GM21381 (cell line): Measurements from ENCODE around the gene PGLYRP3.
"Not testable (repeated sequence)": the region's sequence is repeated elsewhere in the genome, so short reads cannot be mapped to it uniquely, and the experiment has no call there.

Source experiments
- ATAC-seq: cut with Tn5 transposase; IDR thresholded peaks from one replicate; pipeline ENCODE4 v1.9.1; 2021; ENCODE audit warnings: mild to moderate bottlenecking, moderate library complexity; ENCODE audit not compliant: unreplicated experiment

The PGLYRP3 gene

GRCh38 chr1:153314388-153314787 lies 1.6 kb upstream of the PGLYRP3 start:
- ATAC-seq: not testable (repeated sequence)

GRCh38 chr1:153313288-153313687 lies 536 bp upstream of the PGLYRP3 start:
- ATAC-seq: no peak

DNA sequence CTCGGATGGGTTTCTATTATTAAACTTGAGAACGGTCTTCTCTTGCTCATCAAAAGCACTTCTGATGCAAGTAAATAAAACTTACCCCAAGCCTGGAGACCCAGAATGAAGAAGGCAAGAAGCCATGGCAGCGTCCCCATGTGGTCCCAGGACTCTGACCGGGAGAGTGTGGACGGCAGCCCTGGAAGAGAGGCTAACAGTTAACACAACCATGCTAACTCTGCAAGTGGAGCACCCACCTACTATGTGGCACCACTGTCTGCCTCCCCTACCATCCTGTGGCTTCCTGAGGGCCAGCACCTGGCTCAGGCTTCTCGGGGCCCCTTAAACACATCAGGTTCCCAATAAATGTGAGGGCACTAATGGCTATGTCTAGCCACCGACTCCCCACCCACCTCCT lies 2.2 kb downstream of the PGLYRP3 start:
- ATAC-seq: no peak

- no peak for ATAC-seq
Observed at GRCh38 chr1:153309441-153309840, 3.3 kb downstream of the PGLYRP3 start.

DNA sequence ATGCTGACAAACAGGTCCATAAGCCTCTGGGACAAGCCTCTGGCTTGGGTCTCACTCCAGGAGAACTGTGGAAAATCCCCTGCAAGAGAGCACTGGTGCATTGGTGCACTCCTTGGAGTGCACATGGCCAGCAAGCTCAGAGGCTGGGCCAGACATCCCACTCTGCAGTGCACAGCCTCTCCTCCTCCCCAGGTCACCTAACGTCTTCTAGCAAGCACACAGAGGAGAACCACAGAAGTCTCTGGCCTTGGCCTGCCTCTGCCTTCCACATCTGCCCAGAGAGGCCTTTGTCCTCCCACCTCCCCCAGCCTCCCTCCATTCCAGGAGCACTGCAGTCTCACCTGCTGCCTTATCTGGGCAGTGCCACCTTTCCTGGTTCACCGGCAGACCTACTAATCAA lies 4.2 kb downstream of the PGLYRP3 start:
- no peak for ATAC-seq

- ATAC-seq: no peak
Observed at GRCh38 chr1:153307221-153307600, 5.5 kb downstream of the PGLYRP3 start.

DNA sequence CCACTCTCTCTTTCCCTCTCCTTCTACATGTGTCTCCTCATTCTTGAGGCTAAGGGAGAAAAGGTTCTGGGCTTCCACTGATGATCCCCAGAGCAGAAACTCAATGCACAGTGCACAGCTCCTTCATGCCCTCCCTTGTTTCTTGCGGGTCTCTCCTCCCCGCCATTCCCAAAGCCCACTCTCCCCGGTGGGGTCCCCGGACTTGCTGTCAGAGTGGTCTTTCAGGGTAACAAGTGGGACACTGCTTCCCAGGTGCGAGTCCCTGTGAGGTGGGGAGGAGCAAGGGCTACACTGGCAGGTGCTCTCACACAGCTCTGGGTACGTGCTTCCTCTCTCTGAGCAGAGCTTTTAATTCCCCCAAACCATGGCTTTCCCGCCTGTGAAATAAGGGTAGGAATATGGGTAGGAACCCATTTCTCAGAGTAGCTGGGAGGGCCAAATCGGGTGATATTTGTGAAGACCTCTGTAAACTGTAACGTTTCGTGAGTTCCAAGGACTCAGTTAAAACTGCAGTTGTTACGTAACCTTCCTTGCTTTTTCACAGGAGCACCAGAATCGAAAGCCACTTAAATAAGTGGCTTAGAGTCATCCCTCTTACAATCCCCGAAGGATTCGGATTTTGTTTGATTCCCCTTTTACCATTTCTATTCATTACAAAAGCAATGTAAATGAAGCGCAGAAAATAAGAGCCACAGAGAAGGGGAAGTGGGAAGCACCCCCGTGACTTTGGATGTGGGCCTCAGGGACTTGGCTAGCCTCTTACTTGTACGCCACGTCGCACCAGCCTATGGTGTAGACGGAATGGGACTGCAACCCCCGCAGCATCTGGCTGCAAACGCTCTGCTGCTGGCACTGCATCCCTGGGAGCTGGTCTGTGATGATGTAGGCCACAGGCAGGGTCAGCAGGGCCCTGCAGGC lies 6.2 kb downstream of the PGLYRP3 start:
- no peak for ATAC-seq

- ATAC-seq: no peak
Observed at GRCh38 chr1:153305682-153306081, 7.1 kb downstream of the PGLYRP3 start.

GRCh38 chr1:153302308-153302707 lies 10.4 kb downstream of the PGLYRP3 start:
- ATAC-seq: no peak

GRCh38 chr1:153293851-153294250 lies 18.9 kb downstream of the PGLYRP3 start:
- ATAC-seq: no peak

- ATAC-seq: no peak
Observed at GRCh38 chr1:153293480-153293775, 19.3 kb downstream of the PGLYRP3 start.

GRCh38 chr1:153292740-153293479 lies 19.8 kb downstream of the PGLYRP3 start:
- ATAC-seq: no peak

DNA sequence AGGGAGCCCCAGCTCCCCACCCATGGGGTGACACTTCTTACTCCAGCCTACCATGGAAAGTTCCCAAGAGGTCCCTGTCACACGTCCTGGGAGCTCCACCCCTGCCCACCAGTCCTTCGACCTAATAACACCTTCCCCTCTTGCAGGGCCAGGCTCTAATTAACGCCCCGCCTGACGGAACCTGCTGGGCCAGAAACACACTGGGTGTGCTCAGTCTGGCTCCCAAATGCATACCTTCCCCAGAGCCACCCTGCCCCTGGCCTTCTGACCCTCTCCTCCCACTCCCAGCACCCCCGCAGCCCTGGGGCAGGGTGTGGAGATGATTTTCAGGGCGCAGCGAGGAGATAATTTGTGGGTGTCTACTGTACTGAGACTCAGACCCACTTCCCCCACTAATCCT lies 20.6 kb downstream of the PGLYRP3 start:
- ATAC-seq: no peak

GRCh38 chr1:153291514-153291913 lies 21.2 kb downstream of the PGLYRP3 start:
- no peak for ATAC-seq

GRCh38 chr1:153288634-153289275 lies 24.0 kb downstream of the PGLYRP3 start:
- no peak for ATAC-seq

DNA sequence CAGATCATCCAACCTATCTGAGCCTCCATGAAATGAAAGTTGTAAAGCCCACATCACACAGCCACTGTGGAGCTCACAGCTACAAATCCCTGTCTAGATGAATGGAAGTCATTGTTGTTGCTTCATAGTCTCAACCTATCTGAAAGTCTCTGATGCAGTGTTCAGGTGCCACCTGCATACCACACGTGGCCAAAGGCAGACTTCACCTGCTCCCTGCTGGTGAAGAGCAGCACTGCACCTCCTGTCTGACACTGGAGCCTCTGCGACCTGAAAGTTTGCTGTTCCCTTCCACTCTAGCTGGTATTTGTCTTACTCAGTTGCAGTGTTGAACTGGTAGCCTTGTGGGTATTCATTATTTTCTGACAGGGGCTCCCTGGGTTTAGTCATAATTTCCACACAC lies 34.9 kb downstream of the PGLYRP3 start:
- ATAC-seq: peak; percentile 69

GRCh38 chr1:153272186-153272585 lies 40.6 kb downstream of the PGLYRP3 start:
- no peak for ATAC-seq

- ATAC-seq: no peak
Observed at GRCh38 chr1:153271711-153272110, 41.0 kb downstream of the PGLYRP3 start.

- ATAC-seq: no peak
Observed at GRCh38 chr1:153265457-153265856, 47.3 kb downstream of the PGLYRP3 start.

DNA sequence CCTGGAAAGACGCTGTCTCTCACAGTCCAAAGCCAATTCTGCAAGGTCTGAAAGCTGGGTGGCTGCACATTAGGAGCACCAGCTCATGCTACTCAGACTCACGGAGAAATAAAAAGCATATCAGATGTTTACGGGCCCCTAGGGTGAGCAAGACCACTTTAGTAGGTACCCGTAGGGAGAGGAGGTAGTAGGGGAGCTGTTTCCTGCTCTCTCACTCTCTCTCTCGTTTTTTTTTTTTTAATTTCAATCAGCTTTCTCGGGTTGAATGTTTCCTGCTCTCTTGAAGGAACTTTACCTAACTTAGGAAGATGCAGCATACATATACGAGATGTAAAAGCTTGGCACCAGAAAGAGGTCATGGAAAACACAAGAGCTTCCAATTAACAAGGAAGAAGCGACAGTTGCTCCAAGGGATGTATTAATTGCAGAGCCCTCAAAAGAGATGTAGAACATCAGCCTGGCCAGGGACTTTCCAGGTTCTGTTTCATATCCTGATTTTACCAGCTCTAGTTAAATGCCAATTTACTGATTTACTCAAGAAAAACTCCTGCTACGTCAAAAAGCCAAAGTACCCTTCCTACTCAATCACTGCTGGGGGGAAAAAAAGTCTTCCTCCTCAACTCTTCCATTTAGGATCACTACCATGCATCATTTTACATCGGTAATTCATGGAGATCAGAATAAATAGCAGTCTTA lies 50.1 kb downstream of the PGLYRP3 start:
- ATAC-seq: no peak

- no peak for ATAC-seq
Observed at GRCh38 chr1:153262070-153262366, 50.7 kb downstream of the PGLYRP3 start.
